NCI-H2227 (cell line): ENCODE results near the gene TIGD3.

Experiments
- DNase-seq: peaks from one replicate; lab custom pipeline; 2025; ENCODE audit not compliant: unreplicated experiment; lab: John Stamatoyannopoulos, UW

The TIGD3 gene

DNA sequence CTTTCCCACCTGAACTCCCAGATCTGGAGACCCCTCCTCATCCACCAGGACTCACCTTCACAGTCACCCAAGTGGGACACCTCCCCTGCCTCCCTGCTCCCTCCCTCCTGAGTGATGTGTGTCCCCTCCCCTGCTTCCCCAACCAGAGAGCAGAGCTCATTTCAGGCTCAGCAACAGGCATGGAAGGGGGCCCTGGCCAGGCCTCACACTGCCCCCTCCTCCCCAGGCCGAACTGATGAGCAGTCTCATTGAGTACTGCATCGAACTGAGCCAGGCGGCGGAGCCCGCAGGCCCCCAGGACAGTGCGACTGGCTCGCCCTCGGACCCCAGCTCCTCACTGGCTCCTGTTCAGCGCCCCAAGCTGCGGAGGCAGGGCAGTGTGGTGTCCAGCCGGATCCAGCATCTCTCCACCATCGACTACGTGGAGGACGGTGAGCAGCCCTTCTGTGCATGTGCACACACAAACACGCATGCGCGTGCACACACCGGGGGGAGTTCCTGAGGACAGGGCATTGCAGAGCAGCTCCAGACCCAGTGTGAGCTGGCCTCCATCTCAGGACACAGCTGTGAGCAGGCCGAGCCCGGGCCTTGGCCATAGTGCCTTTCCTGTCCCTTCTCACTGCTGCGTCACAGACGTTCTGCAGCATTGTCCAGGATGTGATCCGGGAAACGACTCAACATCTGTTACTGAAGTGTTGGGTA, 50.2 kb downstream of the TIGD3 start:
- DNase-seq: no peak
